SU-DHL-6 (cell line): ENCODE measurements around the gene NSMCE4A.

Experiments
- H2AFZ ChIP-seq: fragments of 200-600 bp; sonication (generic); 2 replicates; pipeline ENCODE4 v1.6.1; 2014; ENCODE audit warnings: low read depth, mild to moderate bottlenecking, moderate library complexity, mixed read lengths, antibody characterized with exemption, low read length; ENCODE audit not compliant: severe bottlenecking
- H3F3A ChIP-seq: fragments of 200-600 bp; shearing (Covaris generic); 2 replicates; pipeline ENCODE4 v1.6.0; 2016; ENCODE audit warnings: antibody characterized with exemption, mild to moderate bottlenecking; ENCODE audit not compliant: insufficient read depth
- H3K27ac ChIP-seq: fragments of 200-600 bp; sonication (generic); 2 replicates; pipeline ENCODE4 v1.5.1; 2016; ENCODE audit warnings: low read depth, mild to moderate bottlenecking, low read length, moderate library complexity, mixed read lengths
- H3K27me3 ChIP-seq: fragments of 200-600 bp; sonication (generic), shearing (Covaris generic); 2 replicates; pipeline ENCODE4 v1.6.0; 2014; ENCODE audit warnings: mild to moderate bottlenecking, low read length
- H3K36me3 ChIP-seq: fragments of 200-600 bp; sonication (generic); 2 replicates; pipeline ENCODE4 v1.6.1; 2014; ENCODE audit warnings: mild to moderate bottlenecking, low read length, mixed read lengths
- H3K4me2 ChIP-seq: fragments of 300-600, 200-600 bp; shearing (Covaris generic), sonication (generic); 2 replicates; pipeline ENCODE4 v1.6.0; 2014; ENCODE audit warnings: low read length, low read depth, mild to moderate bottlenecking; ENCODE audit not compliant: poor library complexity, severe bottlenecking
- H3K4me3 ChIP-seq: fragments of 200-600 bp; sonication (generic); 2 replicates; pipeline ENCODE4 v1.5.1; 2014; ENCODE audit warnings: antibody characterized with exemption, low read length, mild to moderate bottlenecking, mixed read lengths; ENCODE audit not compliant: insufficient read depth, poor library complexity, severe bottlenecking
- H3K79me2 ChIP-seq: fragments of 200-600 bp; sonication (generic); 2 replicates; pipeline ENCODE4 v1.6.1; 2014; ENCODE audit warnings: mild to moderate bottlenecking, low read length, moderate library complexity; ENCODE audit not compliant: insufficient read depth
- H3K9ac ChIP-seq: fragments of 200-600 bp; sonication (generic); 2 replicates; pipeline ENCODE4 v1.7.0; 2014; ENCODE audit warnings: mild to moderate bottlenecking, low read length
- H3K9me2 ChIP-seq: fragments of 200-600 bp; sonication (generic); replicated peaks from 2 replicates; pipeline ENCODE4 v1.6.1; 2014; ENCODE audit warnings: low read length; ENCODE audit not compliant: insufficient read depth
- H3K9me3 ChIP-seq: fragments of 200-600 bp; sonication (generic); 2 replicates; pipeline ENCODE4 v1.6.1; 2014; ENCODE audit warnings: low read length, mixed read lengths; ENCODE audit not compliant: insufficient read depth
- H4K20me1 ChIP-seq: fragments of 200-600 bp; sonication (generic); 2 replicates; pipeline ENCODE4 v1.6.1; 2014; ENCODE audit warnings: low read depth, mild to moderate bottlenecking, antibody characterized with exemption, low read length, moderate library complexity, mixed read lengths
- EZH2phosphoT487 ChIP-seq: fragments of 200-600 bp; sonication (generic), shearing (Covaris generic); conservative IDR thresholded peaks from 2 replicates; pipeline ENCODE4 v1.6.1; 2018; ENCODE audit warnings: mild to moderate bottlenecking, antibody characterized with exemption, low read length, moderate library complexity, mixed read lengths
- TF ChIP-seq, protein P1 (sequence below): fragments of 200-600 bp; sonication (generic); IDR thresholded peaks from one replicate; pipeline ENCODE4 v1.5.1; 2017; ENCODE audit warnings: antibody characterized with exemption, mild to moderate bottlenecking, low read length, moderate library complexity; ENCODE audit not compliant: insufficient read depth, poor library complexity, severe bottlenecking

Gene NSMCE4A

DNA sequence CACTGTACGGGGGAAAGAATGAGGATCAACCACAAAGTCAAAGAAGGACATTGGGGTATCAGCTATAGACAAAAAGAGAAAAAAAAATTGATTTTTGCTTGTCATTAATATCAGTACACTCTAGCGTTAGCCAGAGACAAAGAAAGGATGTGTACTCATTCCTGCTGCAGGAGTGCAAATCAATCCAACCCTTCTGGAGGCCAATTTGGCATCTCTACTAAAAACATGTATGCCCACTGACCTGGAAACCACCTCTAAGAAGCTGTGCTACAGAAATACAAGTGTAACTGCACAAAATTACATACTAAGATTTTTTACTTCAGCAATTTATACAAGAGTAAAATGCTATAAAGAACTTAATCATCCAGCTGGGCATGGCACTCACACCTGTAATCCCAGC, 13.6 kb downstream of the NSMCE4A start:
- no peak overlapping the region for H2AFZ ChIP-seq
- H4K20me1 ChIP-seq, result no peaks in the 10 kb centered on the region
- no peak for TF ChIP-seq EZH2phosphoT487
- TF ChIP-seq, protein P1, sequence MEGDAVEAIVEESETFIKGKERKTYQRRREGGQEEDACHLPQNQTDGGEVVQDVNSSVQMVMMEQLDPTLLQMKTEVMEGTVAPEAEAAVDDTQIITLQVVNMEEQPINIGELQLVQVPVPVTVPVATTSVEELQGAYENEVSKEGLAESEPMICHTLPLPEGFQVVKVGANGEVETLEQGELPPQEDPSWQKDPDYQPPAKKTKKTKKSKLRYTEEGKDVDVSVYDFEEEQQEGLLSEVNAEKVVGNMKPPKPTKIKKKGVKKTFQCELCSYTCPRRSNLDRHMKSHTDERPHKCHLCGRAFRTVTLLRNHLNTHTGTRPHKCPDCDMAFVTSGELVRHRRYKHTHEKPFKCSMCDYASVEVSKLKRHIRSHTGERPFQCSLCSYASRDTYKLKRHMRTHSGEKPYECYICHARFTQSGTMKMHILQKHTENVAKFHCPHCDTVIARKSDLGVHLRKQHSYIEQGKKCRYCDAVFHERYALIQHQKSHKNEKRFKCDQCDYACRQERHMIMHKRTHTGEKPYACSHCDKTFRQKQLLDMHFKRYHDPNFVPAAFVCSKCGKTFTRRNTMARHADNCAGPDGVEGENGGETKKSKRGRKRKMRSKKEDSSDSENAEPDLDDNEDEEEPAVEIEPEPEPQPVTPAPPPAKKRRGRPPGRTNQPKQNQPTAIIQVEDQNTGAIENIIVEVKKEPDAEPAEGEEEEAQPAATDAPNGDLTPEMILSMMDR, result no peak
- no peaks in the 10 kb centered on the region for H3F3A ChIP-seq
- no peak overlapping the region for H3K27ac ChIP-seq
- no peaks in the 10 kb centered on the region for H3K9me2 ChIP-seq
- H3K9ac ChIP-seq, result no peak overlapping the region
- no peaks in the 10 kb centered on the region for H3K9me3 ChIP-seq
- no peaks in the 10 kb centered on the region for H3K27me3 ChIP-seq
- H3K4me2 ChIP-seq, result no peak overlapping the region
- H3K4me3 ChIP-seq, result no peak overlapping the region
- peaks cover 27% of the 10 kb centered on the region for H3K36me3 ChIP-seq
- H3K79me2 ChIP-seq, result no peaks in the 10 kb centered on the region

DNA sequence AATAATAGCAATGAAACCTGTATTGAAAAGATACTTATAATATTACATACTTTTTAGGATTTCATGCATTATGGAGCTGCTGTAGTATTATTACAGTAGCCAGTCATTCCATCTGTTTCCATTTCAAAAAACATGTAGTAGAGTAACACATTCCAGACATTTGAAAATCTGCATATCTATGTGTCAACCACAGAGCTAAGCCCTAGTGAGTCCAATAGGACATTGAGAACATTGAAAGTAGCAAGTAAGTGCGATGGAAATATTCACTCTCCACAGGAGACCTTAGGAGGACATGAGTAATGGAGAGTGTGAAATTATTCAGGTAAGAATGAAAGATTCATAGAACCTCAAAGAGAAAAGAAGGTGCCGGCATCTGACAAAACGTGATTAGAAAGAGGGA, 15.3 kb downstream of the NSMCE4A start:
- Histone ChIP-seq H3K36me3 (peaks cover 13% of the 10 kb centered on the region), H4K20me1 (no peaks in the 10 kb centered on the region), H3K4me3 (no peak overlapping the region), H3K9me3 (no peaks in the 10 kb centered on the region), H3K4me2 (no peak overlapping the region), H3K27ac (no peak overlapping the region), H3K9me2 (no peaks in the 10 kb centered on the region), H3K79me2 (no peaks in the 10 kb centered on the region), H3K27me3 (no peaks in the 10 kb centered on the region), H2AFZ (no peak overlapping the region), H3K9ac (no peak overlapping the region), H3F3A (no peaks in the 10 kb centered on the region)
- no peak for TF ChIP-seq EZH2phosphoT487
- TF ChIP-seq, protein P1, result no peak

DNA sequence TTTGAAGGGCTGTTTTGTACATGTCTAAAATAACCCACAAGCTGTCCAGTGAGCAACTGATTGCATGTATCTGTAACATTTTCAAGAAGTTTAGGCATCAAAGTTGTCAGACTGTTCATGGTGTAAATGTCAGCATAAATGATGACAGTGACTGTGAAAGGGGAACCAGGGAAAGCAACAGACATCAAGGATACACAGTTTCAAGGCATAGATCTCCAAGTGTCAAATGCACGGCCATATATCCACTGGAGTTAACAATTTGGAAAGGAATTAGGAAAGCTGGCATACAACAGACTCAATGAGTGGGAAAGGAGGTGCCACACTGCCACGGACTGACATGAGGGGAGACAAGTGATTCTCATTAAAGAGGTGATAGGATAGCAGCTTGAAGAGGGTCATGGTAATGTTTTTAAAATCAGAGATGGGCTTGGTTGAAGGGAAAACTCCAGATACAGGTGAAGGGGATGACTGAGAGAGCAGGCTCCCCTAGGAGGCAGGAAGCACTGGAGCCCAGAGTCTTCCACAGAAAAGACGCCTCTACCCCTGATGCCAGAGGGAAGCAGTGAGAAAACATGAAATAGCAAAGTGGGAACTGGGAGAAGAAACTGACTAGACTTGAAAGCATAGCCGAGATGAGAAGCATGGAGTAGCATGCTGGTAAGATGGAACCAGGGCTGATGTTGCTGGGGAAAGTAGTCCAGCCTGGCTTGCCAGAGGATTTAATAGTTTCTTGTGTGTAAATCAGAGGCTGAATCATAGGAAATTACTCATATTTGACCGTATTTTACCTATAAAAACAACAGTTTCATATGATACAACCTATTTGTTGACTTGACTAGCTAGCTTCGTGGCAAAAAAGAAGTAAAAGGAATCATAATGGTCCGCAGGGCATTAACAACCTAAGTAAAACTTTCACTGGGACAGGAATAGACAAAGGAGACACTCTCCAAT, 18.6 kb downstream of the NSMCE4A start:
- TF ChIP-seq EZH2phosphoT487, result no peak
- Histone ChIP-seq H3K9me3 (no peaks in the 10 kb centered on the region), H3K79me2 (no peaks in the 10 kb centered on the region), H2AFZ (no peak overlapping the region), H3K9me2 (no peaks in the 10 kb centered on the region), H3K27me3 (no peaks in the 10 kb centered on the region), H3K36me3 (peaks cover 11% of the 10 kb centered on the region), H3K4me2 (no peak overlapping the region), H3K9ac (no peak overlapping the region), H3K27ac (no peak overlapping the region), H4K20me1 (no peaks in the 10 kb centered on the region), H3K4me3 (no peak overlapping the region), H3F3A (no peaks in the 10 kb centered on the region)

DNA sequence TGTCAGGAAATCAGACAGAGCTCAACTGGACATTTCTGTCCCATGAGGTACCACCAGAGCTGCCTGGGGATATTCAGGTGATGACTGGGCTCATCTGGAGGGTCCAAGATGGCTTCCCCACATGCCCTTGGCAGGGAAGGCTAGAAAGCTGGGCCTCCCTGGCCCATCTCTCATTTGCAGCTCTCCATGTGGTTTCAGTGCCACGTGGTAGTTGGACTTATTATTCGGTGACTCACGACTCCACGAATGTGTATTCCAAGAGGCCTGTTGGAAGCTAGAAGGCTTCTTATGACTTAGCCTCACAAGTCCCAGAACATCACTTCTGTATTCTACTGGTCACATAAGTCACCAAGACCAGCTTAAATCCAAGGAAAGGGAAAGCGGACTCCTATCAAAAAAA, 22.8 kb downstream of the NSMCE4A start:
- H3K9me3 ChIP-seq, result no peaks in the 10 kb centered on the region
- H2AFZ ChIP-seq, result no peak overlapping the region
- no peaks in the 10 kb centered on the region for H3K79me2 ChIP-seq
- H3K27me3 ChIP-seq, result no peaks in the 10 kb centered on the region
- H3F3A ChIP-seq, result no peaks in the 10 kb centered on the region
- no peaks in the 10 kb centered on the region for H3K9me2 ChIP-seq
- no peak overlapping the region for H3K4me3 ChIP-seq
- H3K4me2 ChIP-seq, result no peak overlapping the region
- no peak overlapping the region for H3K27ac ChIP-seq
- H3K36me3 ChIP-seq, result no peaks in the 10 kb centered on the region
- TF ChIP-seq, protein P1, result no peak
- TF ChIP-seq EZH2phosphoT487, result no peak
- no peak overlapping the region for H3K9ac ChIP-seq
- no peaks in the 10 kb centered on the region for H4K20me1 ChIP-seq
